GM19025 (cell line): ENCODE measurements around the gene PGA4.

ENCODE experiments used
- ATAC-seq: cut with Tn5 transposase; IDR thresholded peaks from one replicate; pipeline ENCODE4 v1.9.1; 2021; ENCODE audit warnings: mild to moderate bottlenecking, low read depth, moderate library complexity; ENCODE audit not compliant: unreplicated experiment

PGA4 gene

GRCh38 chr11:61277186-61278000 lies 55.2 kb downstream of the PGA4 start:
- no peak for ATAC-seq

GRCh38 chr11:61278001-61278470 lies 55.9 kb downstream of the PGA4 start:
- ATAC-seq, result no peak

GRCh38 chr11:61279934-61280659 lies 58.0 kb downstream of the PGA4 start:
- no peak for ATAC-seq

- ATAC-seq, result no peak
Observed at GRCh38 chr11:61280883-61281580, 58.9 kb downstream of the PGA4 start.
